Thyroid gland (tissue), 4 donors: Measurements from ENCODE around the gene SPEG. TPM values are rescaled to one million over a fixed set of nuclear protein-coding genes. Genes with fewer than 3 reads are reported as not detected.

ENCODE experiments used
- DNase-seq, 2 donors: peaks; one replicate each; pipeline ENCODE4 v3.0.0-alpha.2; 2019
- H3K27ac ChIP-seq, 3 donors: fragments of 200-600 bp; sonication (generic); 1 replicate in 2 of 3; 2 replicates in 1 of 3; pipeline ENCODE4 v1.5.1; 2016 to 2019; ENCODE audit warnings: mild to moderate bottlenecking in 1 of 3, moderate library complexity in 1 of 3
- H3K27me3 ChIP-seq: fragments of 200-600 bp; sonication (generic); one replicate; pipeline ENCODE4 v1.5.1; 2019
- H3K36me3 ChIP-seq, 2 donors: fragments of 200-600 bp; sonication (generic); one replicate each; pipeline ENCODE4 v1.5.1; 2016 to 2019
- H3K4me1 ChIP-seq, 2 donors: fragments of 200-600 bp; sonication (generic); one replicate each; pipeline ENCODE4 v1.5.1; 2017 to 2019
- H3K4me3 ChIP-seq, 3 donors: fragments of 200-600 bp; sonication (generic); replicated peaks in 1 of 3; 1 replicate in 2 of 3; 2 replicates in 1 of 3; pipeline ENCODE4 v1.5.1; 2016; ENCODE audit warnings: mild to moderate bottlenecking in 1 of 3
- H3K9me3 ChIP-seq: fragments of 200-600 bp; sonication (generic); one replicate; pipeline ENCODE4 v1.5.1; 2017
- POLR2A ChIP-seq, 2 donors: fragments of 450-650 bp; IDR thresholded peaks; one replicate each; pipeline ENCODE4 v1.6.1; 2017; ENCODE audit warnings: antibody characterized with exemption in 2 of 2, mild to moderate bottlenecking in 2 of 2, moderate library complexity in 1 of 2
- WGBS, 2 donors: methylation state at CpG; one replicate each; pipeline ENCODE4 v1.1.5; 2017; 5-methylcytosine and 5-hydroxymethylcytosine counted together
- intact Hi-C: fragments of 100-400 bp; cut with DNase I; formaldehyde crosslinking; loops from one replicate; pipeline ENCODE4 v1.15.1; 2023
- total RNA-seq, 4 donors: library from RNA; depleted of rRNA; stranded (reverse); fragments of >200 nt; gene quantifications; one replicate each; pipeline ENCODE4 v1.2.3, GENCODE V29; 2016
- TF ChIP-seq, protein P1 (sequence below), 6 experiments: fragments of 200-600 bp in 3 of 6; fragments of 450-650 bp in 3 of 6; sonication (generic) in 3 of 6; IDR thresholded peaks; one replicate each; pipeline ENCODE4 v1.5.1; 2016 to 2019; ENCODE audit warnings: antibody characterized with exemption in 6 of 6, mild to moderate bottlenecking in 2 of 6, inconsistent platforms in 1 of 6, moderate library complexity in 1 of 6

The SPEG gene
- total RNA-seq, 4 donors from 2014 or later = 1.9 to 3.5 (median 3.3) TPM

DNA sequence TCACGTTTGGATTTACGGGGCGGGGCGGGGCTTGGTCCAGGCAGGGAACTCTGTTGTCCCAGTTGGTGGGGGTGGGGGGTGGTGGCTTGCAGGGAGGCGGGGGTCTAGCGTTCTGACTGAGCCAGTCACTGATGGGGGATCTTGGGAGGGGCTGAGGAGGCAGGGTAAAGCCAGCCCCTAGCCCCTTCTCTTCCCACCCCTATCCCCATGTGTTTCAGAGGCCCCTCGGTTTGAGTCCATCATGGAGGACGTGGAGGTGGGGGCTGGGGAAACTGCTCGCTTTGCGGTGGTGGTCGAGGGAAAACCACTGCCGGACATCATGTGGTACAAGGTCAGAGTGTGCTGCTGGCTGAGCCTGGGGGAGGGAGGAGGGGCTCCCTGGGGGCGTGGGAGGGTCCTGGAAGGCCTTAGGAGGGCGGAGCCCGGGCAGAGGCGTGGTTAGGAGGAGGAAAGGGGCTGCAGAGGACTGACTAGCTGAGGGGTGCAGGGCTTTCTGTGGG lies 42.1 kb downstream of the SPEG start:
- intact Hi-C loops = loop anchor here (5.0 kb wide), 1 partner anchor 51 kb away; no protein-coding TSS in a partner anchor
- no peaks in the 10 kb centered on the region for H3K36me3 ChIP-seq
- H3K4me1 ChIP-seq = peaks cover 12 to 18% of the 10 kb centered on the region in 2 donors
- WGBS, 2 donors = 11 to 16% methylated on average over 11 to 15 of the region's 16 CpGs
- H3K27me3 ChIP-seq = no peaks in the 10 kb centered on the region
- H3K27ac ChIP-seq = no peak overlapping the region
- H3K4me3 ChIP-seq = no peak overlapping the region
- TF ChIP-seq POLR2A (IDR thresholded peaks at IDR 0.05) = no peak
- TF ChIP-seq, protein P1, sequence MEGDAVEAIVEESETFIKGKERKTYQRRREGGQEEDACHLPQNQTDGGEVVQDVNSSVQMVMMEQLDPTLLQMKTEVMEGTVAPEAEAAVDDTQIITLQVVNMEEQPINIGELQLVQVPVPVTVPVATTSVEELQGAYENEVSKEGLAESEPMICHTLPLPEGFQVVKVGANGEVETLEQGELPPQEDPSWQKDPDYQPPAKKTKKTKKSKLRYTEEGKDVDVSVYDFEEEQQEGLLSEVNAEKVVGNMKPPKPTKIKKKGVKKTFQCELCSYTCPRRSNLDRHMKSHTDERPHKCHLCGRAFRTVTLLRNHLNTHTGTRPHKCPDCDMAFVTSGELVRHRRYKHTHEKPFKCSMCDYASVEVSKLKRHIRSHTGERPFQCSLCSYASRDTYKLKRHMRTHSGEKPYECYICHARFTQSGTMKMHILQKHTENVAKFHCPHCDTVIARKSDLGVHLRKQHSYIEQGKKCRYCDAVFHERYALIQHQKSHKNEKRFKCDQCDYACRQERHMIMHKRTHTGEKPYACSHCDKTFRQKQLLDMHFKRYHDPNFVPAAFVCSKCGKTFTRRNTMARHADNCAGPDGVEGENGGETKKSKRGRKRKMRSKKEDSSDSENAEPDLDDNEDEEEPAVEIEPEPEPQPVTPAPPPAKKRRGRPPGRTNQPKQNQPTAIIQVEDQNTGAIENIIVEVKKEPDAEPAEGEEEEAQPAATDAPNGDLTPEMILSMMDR (IDR thresholded peaks at IDR 0.05) = no peak
- no peak for DNase-seq
- H3K9me3 ChIP-seq = no peaks in the 10 kb centered on the region

DNA sequence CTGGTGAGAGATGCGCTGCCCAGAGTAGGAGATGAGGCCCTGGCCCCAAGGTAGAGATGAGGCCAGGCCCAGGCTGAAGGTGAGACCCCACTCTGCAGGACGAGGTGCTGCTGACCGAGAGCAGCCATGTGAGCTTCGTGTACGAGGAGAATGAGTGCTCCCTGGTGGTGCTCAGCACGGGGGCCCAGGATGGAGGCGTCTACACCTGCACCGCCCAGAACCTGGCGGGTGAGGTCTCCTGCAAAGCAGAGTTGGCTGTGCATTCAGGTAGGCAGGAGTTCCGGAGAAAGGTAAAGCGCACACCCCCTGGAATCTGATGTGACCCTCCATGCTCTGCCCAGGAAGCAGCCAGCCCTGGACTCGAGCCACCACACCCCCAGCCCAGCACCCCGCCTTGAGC lies 42.5 kb downstream of the SPEG start:
- peaks cover 12 to 18% of the 10 kb centered on the region in 2 donors for H3K4me1 ChIP-seq
- DNase-seq = no peak
- intact Hi-C loops = loop anchor here (5.0 kb wide), 1 partner anchor 50 kb away; no protein-coding TSS in a partner anchor
- no peak overlapping the region for H3K27ac ChIP-seq
- no peaks in the 10 kb centered on the region for H3K9me3 ChIP-seq
- H3K36me3 ChIP-seq = no peaks in the 10 kb centered on the region
- WGBS, 2 donors = 78 to 79% methylated on average over 13 of the region's 13 CpGs
- no peak overlapping the region for H3K4me3 ChIP-seq
- TF ChIP-seq, protein P1 (IDR thresholded peaks at IDR 0.05) = no peak
- TF ChIP-seq POLR2A (IDR thresholded peaks at IDR 0.05) = no peak
- no peaks in the 10 kb centered on the region for H3K27me3 ChIP-seq

DNA sequence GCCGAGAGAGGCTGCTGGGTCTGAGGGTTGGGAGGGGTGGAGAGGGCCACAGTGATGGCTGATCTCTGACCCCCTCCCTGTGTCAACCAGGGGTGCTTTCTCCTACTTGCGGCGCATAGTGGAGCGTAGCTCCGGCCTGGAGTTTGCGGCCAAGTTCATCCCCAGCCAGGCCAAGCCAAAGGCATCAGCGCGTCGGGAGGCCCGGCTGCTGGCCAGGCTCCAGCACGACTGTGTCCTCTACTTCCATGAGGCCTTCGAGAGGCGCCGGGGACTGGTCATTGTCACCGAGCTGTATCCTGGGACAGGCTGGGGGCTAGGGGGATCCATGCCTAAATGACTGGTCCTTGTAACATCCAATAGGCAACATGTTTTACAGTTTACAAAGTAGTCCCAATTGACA lies 43.2 kb downstream of the SPEG start:
- Histone ChIP-seq H3K9me3 (no peaks in the 10 kb centered on the region), H3K27me3 (no peaks in the 10 kb centered on the region), H3K4me1 (peaks cover 12 to 18% of the 10 kb centered on the region in 2 donors), H3K27ac (no peak overlapping the region), H3K36me3 (no peaks in the 10 kb centered on the region), H3K4me3 (no peak overlapping the region)
- TF ChIP-seq, protein P1 (IDR thresholded peaks at IDR 0.05) = no peak
- TF ChIP-seq POLR2A (IDR thresholded peaks at IDR 0.05) = no peak
- intact Hi-C loops = loop anchor here (5.0 kb wide), 1 partner anchor 49 kb away; no protein-coding TSS in a partner anchor
- 80 to 94% methylated on average over 5 to 14 of the region's 15 CpGs for WGBS, 2 donors
- no peak for DNase-seq

DNA sequence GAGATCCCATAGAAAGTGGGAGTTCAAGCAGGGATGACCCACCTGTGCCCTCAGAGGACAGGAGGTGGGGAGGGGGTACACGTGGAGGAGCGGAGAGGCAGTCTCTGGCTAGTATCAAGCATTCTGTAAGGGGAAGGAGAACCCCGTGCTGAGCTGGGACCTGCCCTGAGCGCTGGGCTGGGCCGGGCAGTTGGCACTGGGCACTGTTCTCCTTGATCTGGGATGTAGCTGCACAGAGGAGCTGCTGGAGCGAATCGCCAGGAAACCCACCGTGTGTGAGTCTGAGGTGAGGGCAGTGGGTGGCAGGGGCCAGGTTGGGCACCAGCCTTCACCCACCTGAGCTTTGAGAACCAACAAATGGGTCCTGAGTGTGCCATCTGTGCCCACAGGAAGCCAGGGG lies 44.3 kb downstream of the SPEG start:
- Histone ChIP-seq H3K27ac (no peak overlapping the region), H3K4me3 (no peak overlapping the region), H3K4me1 (peaks cover 12 to 18% of the 10 kb centered on the region in 2 donors), H3K27me3 (peaks cover 4% of the 10 kb centered on the region), H3K9me3 (no peaks in the 10 kb centered on the region), H3K36me3 (no peaks in the 10 kb centered on the region)
- intact Hi-C loops = loop anchor here (5.0 kb wide), 1 partner anchor 48 kb away; no protein-coding TSS in a partner anchor
- 85 to 88% methylated on average over 5 to 8 of the region's 8 CpGs for WGBS, 2 donors
- TF ChIP-seq POLR2A (IDR thresholded peaks at IDR 0.05) = no peak
- TF ChIP-seq, protein P1 (IDR thresholded peaks at IDR 0.05) = no peak
- DNase-seq = no peak

DNA sequence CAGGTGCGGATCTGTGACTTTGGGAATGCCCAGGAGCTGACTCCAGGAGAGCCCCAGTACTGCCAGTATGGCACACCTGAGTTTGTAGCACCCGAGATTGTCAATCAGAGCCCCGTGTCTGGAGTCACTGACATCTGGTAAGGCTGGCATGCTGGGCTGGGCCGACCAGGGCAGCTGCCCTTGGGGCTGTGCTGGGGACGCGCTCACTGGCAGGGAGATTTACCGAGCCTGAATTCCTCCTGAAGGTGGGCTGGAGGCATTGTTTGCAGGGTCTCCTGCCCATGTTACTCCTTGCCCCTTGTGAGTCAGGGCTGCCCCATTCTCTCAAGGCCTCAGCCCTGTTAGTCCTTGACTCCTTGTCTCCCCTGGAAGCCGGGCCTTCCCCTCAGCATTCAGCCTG lies 45.4 kb downstream of the SPEG start:
- Histone ChIP-seq H3K9me3 (no peaks in the 10 kb centered on the region), H3K27ac (no peak overlapping the region), H3K27me3 (peaks cover 14% of the 10 kb centered on the region), H3K36me3 (no peaks in the 10 kb centered on the region), H3K4me3 (no peak overlapping the region), H3K4me1 (peaks cover 16 to 29% of the 10 kb centered on the region in 2 donors)
- intact Hi-C loops = no loop called here
- 93 to 95% methylated on average over 7 to 8 of the region's 8 CpGs for WGBS, 2 donors
- TF ChIP-seq, protein P1 (IDR thresholded peaks at IDR 0.05) = no peak
- TF ChIP-seq POLR2A (IDR thresholded peaks at IDR 0.05) = no peak
- no peak for DNase-seq
